HG02588 (cell line): ENCODE data around the gene CSK.

Experiments used
- ATAC-seq: cut with Tn5 transposase; IDR thresholded peaks from one replicate; pipeline ENCODE4 v1.9.1; 2021; ENCODE audit warnings: mild to moderate bottlenecking, moderate library complexity; ENCODE audit not compliant: unreplicated experiment

Gene CSK

DNA sequence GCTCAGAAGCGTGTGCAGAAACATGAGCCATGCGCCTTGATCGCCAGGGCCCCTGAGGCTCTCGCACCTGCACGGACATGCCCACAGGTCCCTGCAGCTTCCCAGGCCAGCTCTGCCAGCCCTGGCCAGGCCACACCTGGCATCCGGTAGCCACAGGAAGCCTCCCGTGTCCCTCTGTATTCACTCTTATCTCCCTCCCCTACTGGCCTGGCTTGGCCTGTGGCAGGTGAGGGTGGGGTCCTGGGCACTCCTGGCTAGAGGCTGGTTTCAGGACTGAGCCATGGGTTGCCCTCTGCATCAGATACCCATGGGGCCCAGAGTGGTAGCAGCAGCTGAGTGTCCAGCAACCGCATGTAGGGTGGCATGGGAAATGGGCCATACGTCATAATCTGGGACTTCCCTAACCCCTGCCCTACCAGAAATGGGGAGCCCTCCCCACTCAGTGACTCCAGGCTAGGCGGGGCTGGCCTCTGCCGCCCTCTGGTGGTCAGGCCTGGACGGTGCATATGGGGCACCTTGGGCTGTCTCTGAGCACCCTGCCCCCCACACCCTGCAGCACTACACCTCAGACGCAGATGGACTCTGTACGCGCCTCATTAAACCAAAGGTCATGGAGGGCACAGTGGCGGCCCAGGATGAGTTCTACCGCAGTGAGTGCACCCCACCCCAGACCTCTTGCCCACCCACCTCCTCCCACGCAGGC lies 18.1 kb downstream of the CSK start:
- ATAC-seq, result peak; percentile 60

GRCh38 chr15:74800559-74801094 lies 18.7 kb downstream of the CSK start:
- ATAC-seq, result no peak

DNA sequence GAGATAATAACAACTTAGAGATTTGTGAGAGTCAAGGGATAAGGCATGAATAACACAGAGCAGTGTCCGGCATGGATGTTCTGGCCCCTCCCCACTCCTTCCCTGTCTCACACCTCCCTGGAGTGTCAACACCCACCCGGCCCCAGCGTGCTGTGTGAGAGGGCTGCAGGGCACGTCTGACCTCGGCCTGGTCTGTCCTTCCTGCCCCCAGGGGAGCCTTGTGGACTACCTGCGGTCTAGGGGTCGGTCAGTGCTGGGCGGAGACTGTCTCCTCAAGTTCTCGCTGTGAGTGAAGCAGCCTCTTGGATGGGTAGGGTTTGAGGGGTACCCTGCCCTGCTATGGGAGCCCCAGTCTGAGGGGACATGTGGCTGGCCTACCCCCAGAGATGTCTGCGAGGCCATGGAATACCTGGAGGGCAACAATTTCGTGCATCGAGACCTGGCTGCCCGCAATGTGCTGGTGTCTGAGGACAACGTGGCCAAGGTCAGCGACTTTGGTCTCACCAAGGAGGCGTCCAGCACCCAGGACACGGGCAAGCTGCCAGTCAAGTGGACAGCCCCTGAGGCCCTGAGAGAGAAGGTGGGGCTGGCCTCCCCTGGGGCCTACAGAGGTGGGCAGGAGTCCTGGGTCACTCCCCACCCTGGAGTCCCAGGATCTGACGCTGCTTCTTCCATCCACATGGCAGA lies 19.6 kb downstream of the CSK start:
- ATAC-seq, result no peak

DNA sequence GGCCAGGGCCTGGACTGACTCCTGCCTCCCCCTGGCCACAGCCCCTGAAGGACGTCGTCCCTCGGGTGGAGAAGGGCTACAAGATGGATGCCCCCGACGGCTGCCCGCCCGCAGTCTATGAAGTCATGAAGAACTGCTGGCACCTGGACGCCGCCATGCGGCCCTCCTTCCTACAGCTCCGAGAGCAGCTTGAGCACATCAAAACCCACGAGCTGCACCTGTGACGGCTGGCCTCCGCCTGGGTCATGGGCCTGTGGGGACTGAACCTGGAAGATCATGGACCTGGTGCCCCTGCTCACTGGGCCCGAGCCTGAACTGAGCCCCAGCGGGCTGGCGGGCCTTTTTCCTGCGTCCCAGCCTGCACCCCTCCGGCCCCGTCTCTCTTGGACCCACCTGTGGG lies 20.4 kb downstream of the CSK start:
- ATAC-seq, result no peak

DNA sequence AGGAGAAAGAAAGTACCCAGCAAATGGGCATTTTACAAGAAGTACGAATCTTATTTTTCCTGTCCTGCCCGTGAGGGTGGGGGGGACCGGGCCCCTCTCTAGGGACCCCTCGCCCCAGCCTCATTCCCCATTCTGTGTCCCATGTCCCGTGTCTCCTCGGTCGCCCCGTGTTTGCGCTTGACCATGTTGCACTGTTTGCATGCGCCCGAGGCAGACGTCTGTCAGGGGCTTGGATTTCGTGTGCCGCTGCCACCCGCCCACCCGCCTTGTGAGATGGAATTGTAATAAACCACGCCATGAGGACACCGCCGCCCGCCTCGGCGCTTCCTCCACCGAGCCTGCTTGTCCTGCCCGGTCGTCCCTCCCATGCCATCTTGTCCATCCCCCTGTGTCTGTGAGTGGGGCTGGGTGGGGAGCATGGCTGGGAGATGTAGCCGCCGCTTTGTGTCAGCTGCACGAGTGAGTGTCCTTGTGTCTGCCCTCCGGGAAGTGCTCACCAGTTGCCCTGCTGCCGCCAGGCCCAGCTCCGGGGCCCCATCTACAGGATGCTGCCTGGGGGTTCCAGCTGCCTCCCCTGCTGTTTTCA lies 21.1 kb downstream of the CSK start:
- no peak for ATAC-seq

DNA sequence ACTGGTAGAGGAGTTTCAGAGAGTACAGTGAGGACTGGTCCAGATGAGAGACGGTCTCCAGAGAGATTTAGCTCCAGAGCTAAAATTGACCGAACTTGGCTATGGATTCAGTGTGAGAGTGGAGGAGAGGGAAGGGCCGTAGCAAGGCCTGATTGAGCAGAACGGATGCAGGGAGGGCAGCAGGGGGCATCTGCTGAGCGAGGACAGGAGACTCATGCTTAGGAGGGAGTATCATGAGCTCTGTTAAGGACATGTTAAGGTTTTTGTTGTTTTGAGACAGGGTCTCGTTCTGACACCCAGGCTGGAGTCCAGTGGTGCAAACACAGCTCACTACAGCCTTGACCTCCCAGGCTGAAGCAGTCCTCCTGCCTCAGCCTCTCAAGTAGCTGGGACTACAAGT lies 23.1 kb downstream of the CSK start:
- ATAC-seq, result no peak

- ATAC-seq, result no peak
Measured at GRCh38 chr15:74807282-74807681, 25.4 kb downstream of the CSK start.

- ATAC-seq, result no peak
Measured at GRCh38 chr15:74808078-74808839, 26.4 kb downstream of the CSK start.

GRCh38 chr15:74808840-74809229 lies 27.0 kb downstream of the CSK start:
- no peak for ATAC-seq

DNA sequence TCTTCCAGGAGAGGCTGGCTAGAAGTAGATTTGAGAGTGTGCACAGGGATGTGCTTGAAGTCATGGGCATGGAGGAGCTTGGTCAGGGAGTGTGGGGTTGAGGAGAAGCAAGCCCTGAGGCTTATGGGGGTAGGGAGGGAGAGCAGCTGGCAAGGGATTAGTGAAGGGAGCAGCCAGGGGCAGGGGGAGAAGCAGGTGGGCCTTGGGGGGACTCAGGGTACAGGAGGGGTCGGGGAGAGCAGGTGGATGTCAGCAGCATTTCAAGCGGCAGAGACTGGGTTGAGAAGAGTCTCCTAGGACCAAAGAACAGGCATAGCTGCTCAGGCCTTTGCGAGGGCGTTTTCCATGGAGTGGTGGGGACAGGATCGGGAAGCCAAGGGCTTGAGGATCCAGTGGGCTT lies 27.4 kb downstream of the CSK start:
- no peak for ATAC-seq

GRCh38 chr15:74809956-74810355 lies 28.1 kb downstream of the CSK start:
- ATAC-seq, result no peak

- no peak for ATAC-seq
Measured at GRCh38 chr15:74812533-74812932, 30.7 kb downstream of the CSK start, which contains the start of gene LMAN1L. Gene LMAN1L (plus strand): TSS chr15:74812835. CDS start chr15:74812855, 20 bp downstream.

- no peak for ATAC-seq
Measured at GRCh38 chr15:74815121-74815934, 33.4 kb downstream of the CSK start.

DNA sequence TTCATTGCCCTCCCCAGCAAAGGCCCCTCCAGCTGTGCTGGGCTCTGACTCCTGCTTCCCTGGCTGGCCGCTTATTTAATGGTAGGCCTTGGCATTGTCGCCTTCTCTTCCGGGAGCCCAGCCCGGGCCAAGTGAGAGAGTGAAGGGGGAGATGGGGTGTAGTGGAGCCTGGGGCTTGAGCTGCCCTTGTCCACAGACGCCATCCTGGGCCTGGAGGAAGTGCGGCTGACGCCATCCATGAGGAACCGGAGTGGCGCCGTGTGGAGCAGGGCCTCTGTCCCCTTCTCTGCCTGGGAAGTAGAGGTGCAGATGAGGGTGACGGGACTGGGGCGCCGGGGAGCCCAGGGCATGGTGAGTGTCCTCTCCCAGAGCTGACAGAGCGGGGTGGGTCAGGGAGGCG lies 34.1 kb downstream of the CSK start:
- no peak for ATAC-seq

DNA sequence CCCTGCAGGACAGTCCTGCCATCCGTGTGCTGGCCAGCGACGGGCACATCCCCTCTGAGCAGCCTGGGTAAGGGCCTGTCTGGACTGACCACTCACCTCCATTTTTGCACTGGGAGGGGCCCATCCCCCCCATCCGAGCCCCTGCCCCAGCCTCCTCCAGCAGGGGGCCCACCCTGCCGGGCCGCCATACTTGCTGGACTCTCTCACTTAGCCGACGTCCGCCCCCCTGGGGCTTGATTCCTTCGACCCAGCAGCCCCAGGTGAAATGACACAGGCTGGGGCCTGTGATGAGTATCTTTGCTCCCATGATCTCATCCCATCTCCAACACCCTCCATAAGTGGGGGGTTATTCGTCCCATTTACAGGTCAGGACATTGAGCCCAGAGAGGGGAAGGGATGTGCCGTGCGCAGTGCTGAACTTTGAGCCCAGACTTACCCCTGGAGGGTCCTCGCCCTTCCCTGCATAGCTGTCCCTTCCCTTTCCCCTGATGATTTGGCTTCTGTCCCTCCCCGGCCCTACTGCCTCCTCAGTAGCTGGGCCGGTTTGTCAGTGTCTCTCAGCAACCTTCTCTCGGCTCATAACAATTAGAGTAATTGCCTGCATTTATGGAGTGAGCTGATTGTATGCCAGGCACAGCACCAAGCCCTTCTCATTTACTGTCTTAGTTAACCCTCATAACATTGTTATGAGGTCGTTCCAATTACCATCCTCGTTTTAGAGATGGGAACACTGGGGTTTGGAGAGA lies 34.9 kb downstream of the CSK start:
- ATAC-seq, result no peak

DNA sequence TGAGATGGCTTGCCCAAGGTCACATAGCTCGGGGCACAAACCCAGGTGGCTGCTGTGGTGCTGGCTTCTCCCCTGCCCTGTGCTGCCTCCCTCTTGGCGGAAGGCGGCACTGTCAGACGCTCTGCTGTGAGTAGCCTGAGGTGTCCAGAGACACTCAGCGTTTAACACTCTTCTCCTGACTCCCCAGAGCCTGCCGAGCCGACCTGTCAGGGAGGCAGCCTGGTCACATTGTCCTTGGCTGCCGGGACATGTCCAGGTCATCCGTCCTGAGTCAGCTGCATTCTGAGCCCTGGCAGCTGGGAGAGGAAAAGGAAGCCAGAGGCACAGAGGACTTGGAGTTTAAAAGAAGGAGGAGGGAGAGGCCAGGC lies 35.5 kb downstream of the CSK start:
- no peak for ATAC-seq

- ATAC-seq, result no peak
Measured at GRCh38 chr15:74820056-74820455, 38.2 kb downstream of the CSK start.

DNA sequence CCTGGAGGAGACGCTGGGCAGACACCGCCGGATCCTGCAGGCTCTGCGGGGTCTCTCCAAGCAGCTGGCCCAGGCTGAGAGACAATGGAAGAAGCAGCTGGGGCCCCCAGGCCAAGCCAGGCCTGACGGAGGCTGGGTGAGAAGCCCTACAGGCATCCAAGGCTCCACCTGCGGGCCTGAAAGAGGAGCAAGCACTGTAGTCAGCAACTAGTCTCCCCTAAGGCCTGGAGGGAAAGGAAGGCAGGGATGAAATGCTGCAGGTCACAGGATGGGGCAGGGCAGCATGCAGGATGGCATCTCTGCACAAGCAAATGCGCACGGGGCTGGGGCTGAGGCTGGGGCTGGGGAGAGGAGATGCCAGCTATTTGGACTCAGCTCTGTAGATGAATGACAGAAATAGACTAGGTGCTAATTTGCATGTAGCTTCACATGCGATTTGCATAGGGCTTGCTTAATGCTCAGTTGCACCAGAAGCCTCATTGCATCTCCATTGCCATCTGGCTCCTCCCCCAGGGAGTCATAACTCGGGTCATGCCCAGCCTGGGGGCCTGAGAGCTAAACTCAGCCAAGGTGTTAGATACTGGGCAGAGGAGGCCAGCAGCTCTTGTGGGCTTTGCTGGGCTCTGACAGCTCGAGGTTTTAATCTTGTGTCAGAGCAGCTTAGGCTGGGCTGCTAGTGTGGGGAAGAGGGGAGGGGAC lies 39.4 kb downstream of the CSK start:
- no peak for ATAC-seq

DNA sequence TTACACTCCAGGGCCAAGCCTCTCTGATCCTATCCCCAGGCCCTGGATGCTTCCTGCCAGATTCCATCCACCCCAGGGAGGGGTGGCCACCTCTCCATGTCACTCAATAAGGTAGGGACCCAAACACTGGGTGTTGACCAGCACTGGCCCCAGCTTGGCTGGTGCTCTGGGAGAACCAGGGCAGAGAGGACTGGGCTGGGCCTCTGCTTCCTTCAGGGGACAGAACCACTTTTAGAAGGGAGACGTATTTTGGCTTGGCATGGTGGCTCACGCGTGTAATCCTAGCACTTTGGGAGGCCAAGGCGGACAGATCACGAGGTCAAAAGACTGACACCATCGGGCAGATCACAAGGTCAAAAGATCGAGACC lies 39.9 kb downstream of the CSK start:
- no peak for ATAC-seq
